Measurements from ENCODE around the gene RSPO3. TPM values are rescaled to one million over a fixed set of nuclear protein-coding genes. Genes with fewer than 3 reads are reported as not detected.

RSPO3 gene
- total and polyA plus RNA-seq, 2 of the 13 experiments (the other 11 are each of a cell fraction or from before 2014, with no cell fraction given) = not detected

DNA sequence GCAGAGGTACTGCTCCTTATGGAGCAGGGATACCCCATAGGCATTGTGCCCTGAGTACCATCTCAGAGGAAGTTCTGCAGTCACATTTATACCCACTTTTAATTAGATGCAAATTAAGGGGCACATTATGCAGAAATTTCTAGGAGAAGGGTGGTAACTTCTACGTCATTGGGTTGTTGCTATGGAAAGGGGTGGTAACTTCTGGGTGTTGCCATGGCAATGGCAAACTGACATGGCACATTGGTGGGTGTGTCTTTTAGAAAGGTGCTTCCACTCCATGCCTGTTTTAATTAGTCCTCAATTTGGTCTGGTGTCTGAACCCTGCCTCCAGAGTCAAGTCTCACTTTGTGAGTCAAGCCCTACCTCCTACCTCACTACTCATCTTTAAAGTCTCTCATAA is 42.0 kb downstream of the RSPO3 start:
- WGBS (ENCODE audit: low lambda C conversion rate) = 0% methylated on average over 1 of the region's 1 CpG
- no TSS peak for BruUV-seq (replicated peaks)

DNA sequence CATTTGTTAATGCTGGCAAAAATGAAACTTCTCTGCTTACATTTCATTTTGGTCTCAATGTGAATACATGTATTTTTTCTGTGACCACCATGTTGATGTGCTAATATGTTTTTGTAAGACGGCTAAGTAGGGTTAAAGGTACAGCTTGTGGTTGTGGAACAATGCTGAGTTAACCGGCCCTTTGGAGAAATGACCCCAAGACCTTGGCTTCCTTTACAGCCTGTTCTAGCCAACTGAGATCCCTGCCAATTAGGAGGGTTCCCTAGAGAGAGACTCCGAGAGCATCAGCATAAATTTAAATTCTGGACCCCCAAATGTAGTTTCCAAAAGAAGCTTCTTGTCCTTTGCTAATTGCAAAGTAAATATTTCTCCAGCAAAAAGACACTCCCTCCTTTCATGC is 44.4 kb downstream of the RSPO3 start:
- WGBS (ENCODE audit: low lambda C conversion rate) = 2% methylated on average over 3 of the region's 3 CpGs
- no peak overlapping the region for H3K4me2 ChIP-seq (ENCODE audit: low read depth, low read length)
- no peaks in the 10 kb centered on the region for H3K36me3 ChIP-seq (replicated peaks in 1 of 2; ENCODE audit: control insufficient read depth in 1 of 2, insufficient read depth in 2 of 2, low read length in 2 of 2)
- no peaks in the 10 kb centered on the region for H3K79me2 ChIP-seq (ENCODE audit: insufficient read depth, low read length)
- ATAC-seq (no peak), DNase-seq (ENCODE audit: low spot score) (no peak), FAIRE-seq (no peak)
- intact Hi-C loops (cut with micrococcal nuclease; ENCODE audit: unreplicated experiment) (no loop called here), in situ Hi-C loops (cut with HindIII; ENCODE audit: extremely low pct_ligation_motif_present, low pct_unique_long_range_greater_than_20kb) (no loop called here)
- no peak overlapping the region for H2AFZ ChIP-seq (ENCODE audit: low read length)
- H3K27me3 ChIP-seq (ENCODE audit: control insufficient read depth in 1 of 2, insufficient read depth in 2 of 2, low read length in 2 of 2) = no peaks in the 10 kb centered on the region
- H4K20me1 ChIP-seq (ENCODE audit: insufficient read depth, low read length) = no peaks in the 10 kb centered on the region
- H3K9ac ChIP-seq (ENCODE audit: insufficient read depth, low read depth, low read length) = no peak overlapping the region
- H3K9me3 ChIP-seq (ENCODE audit: low read length) = no peaks in the 10 kb centered on the region
- no peaks in the 10 kb centered on the region for H3K4me1 ChIP-seq (ENCODE audit: insufficient read depth, low read length)
- POLR2A ChIA-PET = no interaction called here
- H3K4me3 ChIP-seq (replicated peaks in 1 of 3; ENCODE audit: insufficient read depth in 1 of 3, low read depth in 2 of 3, low read length in 3 of 3) = no peak overlapping the region
- CTCF ChIA-PET (ENCODE audit: low intra/inter-chr PET ratio, low total read pairs) = no interaction called here
- no TSS peak for BruUV-seq (replicated peaks)
- no peak for TF ChIP-seq ZIK1 (CRISPR knock-in tag; IDR thresholded peaks at IDR 0.05; ENCODE audit: borderline replicate concordance, low read depth)
- TF ChIP-seq HNRNPL (IDR thresholded peaks at IDR 0.05; ENCODE audit: low read depth, low read length) = no peak
- no peak for TF ChIP-seq ZNF747 (CRISPR knock-in tag; IDR thresholded peaks at IDR 0.05; ENCODE audit: borderline replicate concordance)
- no peak overlapping the region for H3K27ac ChIP-seq (ENCODE audit: extremely low read length, insufficient read depth, low read length)

More for the DNA sequence above, 42.0 kb downstream of the RSPO3 start:
- no peaks in the 10 kb centered on the region for H3K9me3 ChIP-seq (ENCODE audit: low read length)
- TF ChIP-seq RFX1 (IDR thresholded peaks at IDR 0.05) (peak; percentile 17; the same call in 1 of the 2 replicates), ZNF883 (CRISPR knock-in tag; IDR thresholded peaks at IDR 0.05; ENCODE audit: not compliant biosample characterization) (no peak)
- ATAC-seq = no peak
- POLR2A ChIA-PET = no interaction called here
- H3K79me2 ChIP-seq (ENCODE audit: insufficient read depth, low read length) = no peaks in the 10 kb centered on the region
- no peak overlapping the region for H3K9ac ChIP-seq (ENCODE audit: insufficient read depth, low read depth, low read length)
- no peaks in the 10 kb centered on the region for H3K36me3 ChIP-seq (replicated peaks in 1 of 2; ENCODE audit: control insufficient read depth in 1 of 2, insufficient read depth in 2 of 2, low read length in 2 of 2)
- no peak overlapping the region for H3K27ac ChIP-seq (ENCODE audit: extremely low read length, insufficient read depth, low read length)
- H3K4me1 ChIP-seq (ENCODE audit: insufficient read depth, low read length) = no peaks in the 10 kb centered on the region
- no peak for DNase-seq (ENCODE audit: low spot score)
- H3K4me2 ChIP-seq (ENCODE audit: low read depth, low read length) = no peak overlapping the region
- H3K27me3 ChIP-seq (ENCODE audit: control insufficient read depth in 1 of 2, insufficient read depth in 2 of 2, low read length in 2 of 2) = no peaks in the 10 kb centered on the region
- CTCF ChIA-PET (ENCODE audit: low intra/inter-chr PET ratio, low total read pairs) = no interaction called here
- no peaks in the 10 kb centered on the region for H4K20me1 ChIP-seq (ENCODE audit: insufficient read depth, low read length)
- intact Hi-C loops (cut with micrococcal nuclease; ENCODE audit: unreplicated experiment) (no loop called here), in situ Hi-C loops (cut with HindIII; ENCODE audit: extremely low pct_ligation_motif_present, low pct_unique_long_range_greater_than_20kb) (no loop called here)
- no peak for FAIRE-seq
- no peak overlapping the region for H3K4me3 ChIP-seq (replicated peaks in 1 of 3; ENCODE audit: insufficient read depth in 1 of 3, low read depth in 2 of 3, low read length in 3 of 3)
- H2AFZ ChIP-seq (ENCODE audit: low read length) = no peak overlapping the region

All from HepG2 (cell line).